GM18909 (cell line): Measurements from ENCODE around the gene COX10.

ENCODE experiments used
- ATAC-seq: cut with Tn5 transposase; IDR thresholded peaks from one replicate; pipeline ENCODE4 v1.9.1; 2021; ENCODE audit warnings: mild to moderate bottlenecking; ENCODE audit not compliant: unreplicated experiment, poor library complexity

Gene COX10

GRCh38 chr17:14116263-14117024 is 47.1 kb downstream of the COX10 start:
- ATAC-seq, result no peak

DNA sequence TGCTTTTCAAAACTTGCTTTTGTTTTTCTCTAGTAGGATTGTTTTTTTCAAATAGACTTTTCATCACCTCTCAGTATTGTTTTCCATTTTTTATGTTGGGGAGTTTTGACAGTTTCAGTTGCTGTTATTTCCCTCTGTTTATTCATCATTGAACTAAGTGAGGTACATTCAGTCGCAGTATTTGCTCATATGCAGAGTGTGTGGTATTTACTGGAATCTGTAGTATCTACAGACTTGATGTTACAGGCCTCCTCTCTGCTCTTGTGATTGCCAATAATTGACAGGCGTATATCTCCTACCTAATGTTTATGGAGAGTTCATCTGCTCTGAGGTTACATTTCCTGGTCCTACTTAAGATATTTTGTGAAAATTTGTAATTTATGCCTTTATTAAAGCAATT is 49.6 kb downstream of the COX10 start:
- ATAC-seq, result no peak

GRCh38 chr17:14119546-14119945 is 50.2 kb downstream of the COX10 start:
- no peak for ATAC-seq

DNA sequence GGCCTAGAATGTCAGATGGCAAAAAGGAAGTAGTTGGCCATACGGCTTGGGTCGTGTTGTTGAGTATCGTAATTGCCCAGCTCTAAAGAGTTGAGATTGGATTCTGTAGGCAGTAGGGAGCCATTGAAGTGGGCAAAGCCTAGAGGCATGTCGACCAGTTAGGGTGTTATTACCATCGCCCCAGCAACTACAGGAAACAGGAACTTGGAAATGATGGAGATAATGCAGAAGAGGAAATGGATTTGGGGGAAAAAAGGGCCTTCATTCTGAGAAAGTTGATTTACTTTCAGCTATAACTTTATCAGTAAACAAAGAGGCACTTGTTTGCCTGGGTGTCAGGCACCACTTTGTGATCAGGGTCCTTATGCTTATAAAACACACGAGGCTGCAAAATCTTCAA is 52.6 kb downstream of the COX10 start:
- no peak for ATAC-seq

DNA sequence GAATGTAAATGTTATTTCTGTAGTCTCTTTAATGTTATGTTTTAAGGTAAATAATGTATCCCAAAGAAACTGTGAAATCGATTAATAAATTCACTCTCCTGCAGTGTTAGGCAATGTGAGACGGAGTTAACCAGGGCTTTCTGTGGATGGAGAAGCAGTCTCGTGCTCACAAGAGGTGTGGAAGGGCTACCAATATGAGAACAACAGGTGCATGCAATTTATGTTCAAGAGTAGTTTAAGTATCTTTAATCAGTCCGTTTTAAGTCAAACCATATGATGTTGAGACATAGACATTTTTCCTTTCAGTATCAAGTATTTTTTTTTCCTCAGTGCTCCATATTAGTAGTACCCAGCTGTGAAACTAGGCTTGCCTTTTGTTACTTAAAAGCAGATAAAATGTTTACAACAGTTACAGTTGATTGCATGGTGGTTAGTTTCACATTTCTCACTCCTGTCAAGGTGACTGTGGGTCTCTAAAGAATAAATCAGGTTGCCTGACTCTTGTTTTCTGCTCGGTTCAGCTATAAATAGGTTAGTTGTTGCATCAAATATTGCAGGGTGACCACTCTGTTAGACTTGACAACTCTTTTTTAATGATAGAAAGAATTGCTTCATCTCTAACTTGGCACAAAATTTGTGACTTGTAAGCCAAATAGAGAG is 54.4 kb downstream of the COX10 start:
- no peak for ATAC-seq

GRCh38 chr17:14124854-14125253 is 55.5 kb downstream of the COX10 start:
- no peak for ATAC-seq

GRCh38 chr17:14125518-14126137 is 56.3 kb downstream of the COX10 start:
- ATAC-seq, result no peak

GRCh38 chr17:14133104-14133503 is 63.8 kb downstream of the COX10 start:
- ATAC-seq, result no peak

- ATAC-seq, result no peak
Measured at GRCh38 chr17:14134456-14134855, 65.2 kb downstream of the COX10 start.

- ATAC-seq, result no peak
Measured at GRCh38 chr17:14135906-14136590, 66.7 kb downstream of the COX10 start.

- ATAC-seq, result no peak
Measured at GRCh38 chr17:14138649-14139048, 69.3 kb downstream of the COX10 start.

- ATAC-seq, result no peak
Measured at GRCh38 chr17:14143688-14144087, 74.4 kb downstream of the COX10 start.

GRCh38 chr17:14144508-14144907 is 75.2 kb downstream of the COX10 start:
- no peak for ATAC-seq

DNA sequence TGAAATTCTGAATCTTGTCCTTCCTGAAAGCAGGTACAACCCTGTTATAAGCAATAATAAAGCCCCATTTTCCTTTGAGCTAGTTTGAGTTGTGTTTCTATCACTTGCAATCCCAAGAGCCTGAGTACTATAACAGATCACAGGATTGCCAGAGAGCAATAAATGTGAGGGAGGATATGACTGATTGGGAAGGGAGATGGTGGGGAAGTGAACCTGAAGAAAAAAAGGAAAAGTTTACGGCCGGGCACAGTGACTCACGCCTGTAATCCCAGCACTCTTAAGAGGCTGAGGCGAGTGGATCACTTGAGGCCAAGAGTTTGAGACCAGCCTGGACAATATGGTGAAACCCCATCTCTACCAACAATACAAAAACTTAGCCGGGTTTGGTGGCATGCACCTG is 80.4 kb downstream of the COX10 start:
- ATAC-seq, result no peak

GRCh38 chr17:14150619-14151018 is 81.3 kb downstream of the COX10 start:
- ATAC-seq, result no peak

DNA sequence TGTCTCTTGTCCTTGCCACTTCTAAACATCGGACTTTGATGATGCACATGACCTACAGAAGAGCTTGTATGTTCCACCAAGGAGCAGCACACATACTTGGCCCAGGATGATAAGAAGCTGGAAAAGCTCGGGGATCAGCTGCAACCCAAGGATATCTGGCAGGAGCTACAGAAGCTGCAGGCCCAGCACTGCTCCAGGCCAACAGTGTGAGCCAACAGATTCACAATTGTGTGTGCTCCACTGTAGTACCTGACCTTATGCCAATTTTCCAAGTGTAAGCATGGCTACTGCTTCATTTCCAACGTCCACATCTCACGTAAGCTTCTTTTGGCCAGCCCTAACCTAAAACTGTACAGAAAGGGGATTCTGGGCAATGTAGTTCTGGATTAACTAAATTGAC is 83.4 kb downstream of the COX10 start:
- ATAC-seq, result no peak

DNA sequence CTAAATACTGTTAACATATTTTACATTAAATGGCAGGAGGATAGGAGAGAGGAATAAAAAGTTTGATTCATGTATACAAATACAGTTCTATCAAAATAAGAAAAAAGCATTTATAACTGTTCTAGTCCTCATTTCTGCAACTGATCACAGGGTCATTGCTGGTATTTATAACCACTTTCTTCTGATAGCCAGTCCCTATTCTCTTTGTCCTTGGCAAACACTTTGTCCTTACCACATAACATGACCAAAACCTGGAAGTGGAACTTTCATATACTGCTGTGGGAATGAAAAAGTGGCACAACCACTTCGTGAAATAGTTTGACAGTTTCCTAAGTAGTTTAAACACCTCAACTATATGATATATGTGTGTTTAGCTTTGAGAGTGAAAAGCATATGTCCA is 84.1 kb downstream of the COX10 start:
- no peak for ATAC-seq

DNA sequence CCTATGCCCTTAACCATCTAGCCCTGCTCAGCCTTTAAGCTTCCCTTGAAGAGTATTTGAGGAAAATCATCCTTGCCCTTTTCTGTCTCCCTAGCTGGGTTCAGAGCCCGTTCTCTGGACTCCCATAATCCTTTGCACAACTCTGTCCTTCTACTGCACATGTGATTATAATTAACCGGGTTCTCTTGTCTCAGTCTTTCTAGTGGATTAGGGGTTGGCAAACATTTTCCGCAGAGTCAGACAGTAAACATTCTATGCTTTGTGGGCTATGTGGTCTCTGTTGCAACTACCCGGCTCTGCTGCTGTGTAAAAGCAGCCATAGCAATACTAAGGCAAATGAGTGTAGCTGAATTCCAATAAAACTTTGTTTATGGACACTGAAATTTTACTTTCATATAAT is 87.4 kb downstream of the COX10 start:
- no peak for ATAC-seq

DNA sequence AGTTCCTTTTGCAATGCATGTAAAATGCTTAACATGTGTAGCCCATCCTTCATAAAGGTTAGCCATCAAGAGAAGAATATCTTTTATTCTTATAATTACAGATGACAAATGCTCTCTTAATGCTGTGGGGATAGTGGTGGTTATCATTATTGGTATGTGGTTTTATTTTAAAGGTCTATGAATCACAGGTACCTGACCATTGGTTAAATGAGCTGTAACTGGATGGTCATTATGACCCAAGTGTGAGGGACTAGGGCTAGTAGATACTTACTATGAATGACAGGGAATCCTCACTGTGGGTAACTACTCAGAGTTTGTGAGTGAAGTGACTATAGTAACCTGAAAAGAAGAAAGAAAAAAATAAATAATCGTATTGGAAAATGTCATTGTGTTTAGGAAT is 88.5 kb downstream of the COX10 start:
- no peak for ATAC-seq

- ATAC-seq, result no peak
Measured at GRCh38 chr17:14158707-14159106, 89.4 kb downstream of the COX10 start.

GRCh38 chr17:14161419-14161818 is 92.1 kb downstream of the COX10 start:
- ATAC-seq, result no peak
